Measurements from ENCODE around the gene NMT1.

DNA sequence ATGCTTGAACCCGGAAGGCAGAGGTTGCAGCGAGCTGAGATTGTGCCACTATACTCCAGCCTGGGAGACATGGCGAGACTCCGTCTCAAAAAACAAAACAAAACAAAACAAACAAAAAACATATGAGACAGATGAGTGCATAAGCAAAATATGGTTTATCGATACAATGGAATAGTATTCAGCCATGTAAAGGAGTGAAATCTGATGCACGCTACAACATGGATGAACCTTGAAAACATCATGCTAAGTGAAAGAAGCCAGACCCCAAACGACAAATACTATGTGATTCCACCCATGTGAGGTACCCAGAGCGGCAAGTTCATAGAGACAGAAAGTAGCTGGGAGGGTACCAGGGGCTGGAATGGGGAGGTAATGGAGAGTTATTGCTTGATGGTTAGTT, 64.4 kb downstream of the NMT1 start:
- TF ChIP-seq EZH2 (IDR thresholded peaks at IDR 0.05) = no peak
- no peak for TF ChIP-seq POLR2AphosphoS5 (IDR thresholded peaks at IDR 0.05; ENCODE audit: borderline replicate concordance, low read depth, low read length)
- no peak for TF ChIP-seq FOXP2 (optimal IDR thresholded peaks at IDR 0.05; ENCODE audit: control extremely low read depth, extremely low read length, insufficient read depth)
